KOPT-K1 (cell line): ENCODE measurements around the gene LIPG.

Experiments used
- H3K27ac ChIP-seq: fragments of 200-600 bp; sonication (generic); 2 replicates; pipeline ENCODE4 v1.5.1; 2016; ENCODE audit warnings: antibody characterized with exemption, mild to moderate bottlenecking, low read depth, low read length; ENCODE audit not compliant: poor library complexity, severe bottlenecking
- H3K36me3 ChIP-seq: fragments of 200-600 bp; sonication (generic); 2 replicates; pipeline ENCODE4 v1.5.1; 2017; ENCODE audit warnings: antibody characterized with exemption, mild to moderate bottlenecking, low read length, moderate library complexity; ENCODE audit not compliant: insufficient read depth
- H3K9me3 ChIP-seq: fragments of 200-600 bp; sonication (generic); 2 replicates; pipeline ENCODE4 v1.5.1; 2017; ENCODE audit warnings: antibody characterized with exemption, low read length, mild to moderate bottlenecking; ENCODE audit not compliant: insufficient read depth, poor library complexity, severe bottlenecking

LIPG gene

DNA sequence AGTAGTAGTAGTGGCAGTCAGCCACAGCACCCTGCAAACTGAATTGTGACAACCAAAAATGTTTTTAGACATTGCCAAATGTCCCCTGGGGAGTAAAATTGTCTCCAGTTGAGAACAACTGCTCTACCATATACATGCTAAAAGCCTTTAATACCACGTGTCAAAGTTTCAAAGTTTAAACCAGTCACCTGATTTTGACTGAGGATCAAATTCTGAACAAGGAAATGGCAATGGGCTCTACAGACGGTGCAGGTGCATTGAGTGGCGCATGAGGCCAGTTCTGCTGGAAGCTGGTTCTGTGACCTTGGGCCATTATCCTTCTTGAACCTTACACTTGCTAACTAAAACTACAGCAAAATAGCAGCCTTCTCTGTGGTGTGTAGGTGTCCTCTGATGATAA, 85.0 kb downstream of the LIPG start:
- Histone ChIP-seq H3K9me3 (no peaks in the 10 kb centered on the region), H3K27ac (no peak overlapping the region), H3K36me3 (no peaks in the 10 kb centered on the region)

DNA sequence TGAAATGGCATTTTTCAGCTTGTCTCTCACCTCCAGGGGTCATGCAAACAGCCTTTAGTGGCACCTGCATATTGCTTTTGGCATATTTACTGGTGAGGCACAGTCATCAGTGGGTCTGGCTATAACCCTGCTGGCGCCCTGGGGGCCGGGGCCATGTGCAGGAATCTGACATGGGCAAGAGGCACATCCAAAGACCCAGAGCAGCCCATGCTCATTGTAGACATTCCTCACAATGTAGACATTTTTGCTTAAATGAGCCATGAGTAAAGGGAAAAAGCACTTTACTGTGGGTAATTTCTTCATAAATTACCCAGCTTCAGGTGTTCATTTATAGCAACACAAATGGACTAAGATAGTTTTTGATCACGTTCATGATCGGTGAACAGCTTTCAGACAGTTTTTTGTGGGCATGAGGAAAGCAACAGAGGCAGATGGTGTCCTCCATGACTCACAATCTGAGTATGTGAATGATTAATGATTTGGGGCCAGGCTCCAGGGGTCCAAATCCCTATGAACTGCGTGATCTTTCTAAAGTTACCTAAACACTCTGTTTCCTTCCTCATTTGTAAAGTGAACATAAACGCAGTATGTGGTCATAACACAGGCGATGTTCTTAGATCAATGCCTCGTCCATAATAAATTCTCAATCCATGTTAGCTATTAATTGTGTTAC, 85.8 kb downstream of the LIPG start:
- Histone ChIP-seq H3K27ac (no peak overlapping the region), H3K9me3 (no peaks in the 10 kb centered on the region), H3K36me3 (no peaks in the 10 kb centered on the region)

DNA sequence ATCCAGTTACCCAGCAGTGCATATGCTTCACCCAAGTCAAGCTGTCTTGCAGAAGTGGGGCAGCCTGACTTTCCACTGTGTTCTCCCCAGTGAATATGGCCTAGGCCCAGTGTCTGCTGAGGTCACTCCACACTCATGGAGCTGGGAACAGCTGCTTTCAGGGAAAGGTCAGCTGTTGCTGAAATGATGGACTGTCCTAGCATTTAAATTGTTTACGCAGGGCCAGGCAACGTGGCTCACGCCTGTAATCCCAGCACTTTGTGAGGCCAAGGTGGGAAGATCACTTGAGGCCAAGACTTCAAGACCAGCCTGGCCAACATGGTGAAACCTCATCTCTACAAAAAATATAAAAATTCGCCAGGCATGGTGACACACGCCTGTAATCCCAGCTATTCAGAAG, 86.5 kb downstream of the LIPG start:
- H3K9me3 ChIP-seq: no peaks in the 10 kb centered on the region
- H3K36me3 ChIP-seq: no peaks in the 10 kb centered on the region
- H3K27ac ChIP-seq: no peak overlapping the region
